Suppressor macrophage treated with lipopolysaccharide for 4 hours (primary cell): Measurements from ENCODE around the gene KPTN.

Experiments
- DNase-seq: peaks from one replicate; pipeline ENCODE4 v3.0.0-alpha.2; 2020

Gene KPTN

DNA sequence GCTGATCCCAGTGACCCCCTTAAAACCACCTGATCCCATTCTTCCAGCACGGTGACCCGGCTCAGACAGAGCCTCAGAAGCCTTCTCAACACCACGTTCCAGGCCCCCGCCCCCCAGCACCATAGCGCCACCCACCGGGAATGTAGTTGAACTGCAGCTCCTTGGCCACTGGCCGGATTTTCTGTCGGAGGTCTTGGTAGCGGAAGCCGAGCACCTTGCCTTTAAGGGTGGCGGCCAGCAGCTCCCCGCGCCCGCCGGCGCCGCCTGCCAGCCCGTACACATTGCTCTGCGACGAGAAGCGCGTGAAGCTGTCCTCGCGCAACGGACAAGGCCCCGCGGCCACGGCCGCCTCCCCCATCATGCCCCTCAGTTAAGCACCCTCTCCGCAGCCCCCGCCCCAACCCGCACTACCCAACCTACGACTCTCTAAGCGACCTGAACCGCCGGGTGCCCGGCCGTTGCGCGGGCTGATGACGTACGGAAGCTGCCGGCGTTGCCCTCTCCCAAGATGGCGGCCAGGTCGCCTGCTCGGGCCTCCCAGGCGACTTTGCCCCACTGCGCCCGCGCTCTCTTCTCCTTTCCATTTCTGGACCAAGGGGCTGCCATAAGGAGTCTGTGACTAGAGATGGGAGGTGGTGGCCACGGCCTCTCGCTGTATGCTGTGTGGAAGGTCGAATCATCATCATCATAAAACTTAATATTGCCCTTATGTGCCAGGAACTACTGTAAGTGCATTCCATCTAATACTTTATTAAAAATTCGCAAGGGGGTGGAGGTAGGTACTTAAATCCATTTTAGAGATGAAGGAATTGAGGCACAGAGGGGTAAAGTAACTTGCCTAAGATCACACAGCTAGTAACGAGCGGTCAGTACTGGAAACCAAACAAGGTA is at the start of gene KPTN:
Gene KPTN (minus strand): TSS at position 420 of the 891 bp plus-strand sequence. CDS start 59 bp downstream, at position 361.
- DNase-seq = peak; percentile 94

DNA sequence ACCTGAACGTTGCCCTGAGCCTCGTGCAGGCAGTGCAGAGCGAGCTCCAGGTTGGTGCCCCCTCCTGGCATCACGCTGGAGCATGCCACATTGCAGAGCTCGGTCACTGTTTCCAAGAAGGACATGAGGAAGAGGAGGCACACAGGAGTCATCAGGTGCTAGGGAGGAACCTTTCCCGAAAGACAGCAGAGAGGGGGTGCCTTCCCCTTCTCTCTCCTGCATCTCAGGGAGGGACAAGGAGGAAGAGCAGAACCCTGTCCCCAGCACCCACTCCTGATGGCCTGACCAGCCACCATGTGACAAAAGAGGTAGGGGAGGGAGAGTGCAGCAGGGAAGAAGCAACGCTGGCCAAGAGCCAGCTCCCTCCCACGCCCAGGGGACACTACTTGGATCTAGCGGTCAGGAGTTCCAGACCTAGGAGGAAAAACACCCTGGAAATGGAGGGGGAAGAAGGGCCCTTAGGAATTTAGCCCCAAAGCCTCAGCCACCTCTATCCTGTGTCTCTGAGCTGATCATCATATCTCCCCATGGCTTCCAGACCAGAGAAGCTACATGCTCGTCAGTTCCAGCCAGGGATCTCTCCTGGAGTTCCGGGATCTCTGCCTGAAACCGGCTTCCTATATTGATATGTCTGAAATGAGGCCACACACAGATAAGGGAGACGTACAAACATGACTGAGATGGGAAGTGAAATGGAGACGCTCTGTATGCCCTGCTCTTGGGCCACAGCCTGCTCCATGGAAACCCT is 47.8 kb upstream of the KPTN start:
- no peak for DNase-seq

DNA sequence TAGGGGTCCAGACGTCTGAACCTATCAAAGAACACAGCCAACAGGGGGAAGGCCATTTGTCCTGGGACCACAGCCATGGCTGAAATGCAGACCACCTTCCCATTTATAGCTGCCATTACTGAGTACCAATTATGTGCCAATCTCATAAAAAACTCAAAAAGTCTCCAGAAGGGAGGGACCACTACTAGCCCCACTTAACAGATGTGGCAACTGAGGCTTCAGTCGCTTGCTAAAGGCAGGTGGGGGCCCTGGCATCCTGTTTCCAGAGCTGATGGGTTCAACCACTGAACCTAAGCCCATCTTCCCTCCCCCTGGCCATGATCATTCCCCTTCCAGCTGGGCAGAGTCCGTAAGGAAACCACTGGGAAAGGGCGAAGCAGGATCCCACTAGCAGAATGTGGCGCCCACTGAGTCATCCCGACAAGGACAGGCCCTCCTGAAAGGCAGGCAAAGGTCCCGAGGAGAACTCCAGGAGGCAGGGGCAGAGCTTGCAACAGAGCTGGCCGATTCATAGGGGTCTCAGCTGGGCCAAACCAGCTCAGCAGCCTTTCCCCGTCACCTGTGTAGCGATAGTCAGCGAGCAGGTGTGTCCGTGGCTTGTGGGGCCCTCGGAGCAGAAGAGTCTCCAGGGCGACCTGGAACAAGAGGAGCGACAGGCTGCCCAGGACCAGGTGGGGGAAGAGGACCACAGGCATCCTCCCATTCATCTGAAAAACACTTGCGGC is 45.2 kb upstream of the KPTN start:
- DNase-seq = no peak

DNA sequence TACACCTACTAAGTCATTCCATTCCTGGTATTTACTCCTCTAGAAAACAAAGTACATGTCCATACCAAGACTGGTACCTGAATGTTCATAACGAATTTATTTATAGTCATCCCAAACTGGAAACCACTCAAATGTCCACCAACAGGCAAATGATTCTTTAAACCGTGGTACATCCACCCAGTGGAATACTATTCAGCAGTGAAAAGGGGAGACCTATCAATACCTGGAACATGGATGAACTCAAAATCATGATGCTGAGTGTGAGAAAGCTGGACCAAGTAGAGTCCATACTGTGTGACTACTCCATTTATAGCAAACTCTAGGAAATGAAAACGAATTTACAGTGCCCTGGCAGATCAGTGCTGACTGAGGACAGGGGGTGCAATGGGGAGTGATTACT is 42.8 kb upstream of the KPTN start:
- no peak for DNase-seq

DNA sequence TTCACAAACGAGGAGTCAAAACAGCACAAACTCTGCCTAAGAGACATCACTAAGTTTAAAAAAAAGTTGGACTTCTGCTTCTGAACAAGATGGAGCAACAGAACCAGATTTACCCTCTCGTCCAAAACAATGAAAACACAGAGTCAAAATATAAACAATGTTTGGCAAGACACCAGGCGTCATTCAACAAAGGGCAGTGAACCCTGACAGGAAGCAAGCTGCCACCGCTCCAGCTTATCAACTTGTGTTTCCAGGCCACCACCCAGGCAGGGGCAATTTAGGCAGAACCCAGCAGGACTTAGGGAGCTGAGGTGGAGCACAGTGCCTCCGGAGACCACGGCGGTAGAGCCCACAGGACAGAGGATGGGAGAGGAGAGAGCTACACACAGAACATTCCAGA is 39.5 kb upstream of the KPTN start:
- DNase-seq = no peak

DNA sequence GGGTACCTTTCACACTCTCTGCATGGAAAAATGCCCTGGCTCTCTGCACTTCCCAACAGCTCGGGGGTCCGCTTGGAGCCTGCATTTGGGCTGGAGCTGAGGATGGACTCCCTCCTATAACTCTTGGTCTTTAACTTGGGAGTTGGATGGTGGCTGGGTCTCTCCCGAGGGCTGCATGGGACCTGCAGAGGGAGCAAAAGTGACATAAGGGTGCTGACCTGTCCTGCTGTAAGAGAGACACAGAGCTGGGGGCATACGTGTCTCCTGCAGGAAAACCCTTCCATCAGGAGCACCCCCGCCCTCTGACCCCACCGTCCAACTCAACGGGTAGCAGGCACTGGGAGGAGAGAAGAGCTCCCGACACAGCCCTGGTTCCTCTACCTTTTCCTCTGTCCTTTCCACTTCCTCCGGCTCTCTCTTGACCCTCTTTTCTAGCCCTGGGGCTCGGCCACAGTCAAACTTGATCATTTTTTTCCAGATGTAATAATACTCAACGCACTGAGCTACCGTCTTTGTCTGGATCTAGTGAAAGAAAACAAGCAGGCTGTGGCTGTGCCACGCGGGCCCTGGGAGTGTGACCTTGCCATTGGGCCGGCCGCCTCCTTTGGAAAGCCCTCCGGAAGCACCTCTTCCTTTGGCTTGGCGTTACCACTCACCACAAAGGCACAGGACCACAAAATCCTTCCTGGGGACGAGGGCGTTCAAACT is 37.6 kb upstream of the KPTN start:
- DNase-seq = no peak

DNA sequence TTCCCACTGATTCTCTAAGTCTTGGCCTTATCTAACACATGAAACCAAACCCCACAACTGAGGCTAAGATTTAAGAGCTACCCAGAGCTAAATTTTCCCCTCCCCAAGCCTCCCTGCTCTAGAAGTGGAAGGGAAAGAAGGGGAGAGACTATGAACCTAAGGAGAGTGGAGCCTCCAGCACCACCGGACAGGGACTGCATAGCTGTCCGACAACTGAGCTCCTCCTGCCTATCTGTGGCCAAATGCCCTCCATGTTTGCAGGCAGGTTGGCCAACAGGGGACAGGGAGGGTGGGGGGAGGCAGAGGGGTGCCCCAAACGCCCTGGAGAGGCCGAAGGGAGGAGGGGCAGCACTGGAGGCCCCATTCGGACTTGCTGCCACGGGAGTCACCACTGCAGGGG is 36.8 kb upstream of the KPTN start:
- no peak for DNase-seq

DNA sequence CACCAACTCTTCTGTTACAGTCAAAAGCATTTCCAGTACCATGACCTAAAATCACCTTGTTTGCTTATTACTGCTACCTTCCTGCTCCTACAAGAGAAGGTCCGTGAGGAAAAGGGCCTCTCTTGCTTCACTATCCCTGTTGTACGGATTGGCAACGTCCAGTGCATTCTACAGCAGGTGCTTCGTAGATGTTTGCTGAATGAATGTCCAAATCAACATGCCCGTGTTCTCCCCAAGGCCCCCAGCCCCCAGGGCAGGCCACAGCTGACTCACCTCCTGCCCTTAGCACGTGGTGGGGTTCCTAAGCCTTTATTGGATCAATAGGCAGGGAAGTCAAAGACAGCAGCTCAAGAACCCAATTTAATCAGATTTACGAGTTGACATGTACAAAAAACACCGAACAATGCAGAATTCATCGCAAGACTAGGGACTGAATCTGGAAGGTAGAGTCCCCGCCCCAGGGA is 36.4 kb upstream of the KPTN start:
- DNase-seq = no peak

DNA sequence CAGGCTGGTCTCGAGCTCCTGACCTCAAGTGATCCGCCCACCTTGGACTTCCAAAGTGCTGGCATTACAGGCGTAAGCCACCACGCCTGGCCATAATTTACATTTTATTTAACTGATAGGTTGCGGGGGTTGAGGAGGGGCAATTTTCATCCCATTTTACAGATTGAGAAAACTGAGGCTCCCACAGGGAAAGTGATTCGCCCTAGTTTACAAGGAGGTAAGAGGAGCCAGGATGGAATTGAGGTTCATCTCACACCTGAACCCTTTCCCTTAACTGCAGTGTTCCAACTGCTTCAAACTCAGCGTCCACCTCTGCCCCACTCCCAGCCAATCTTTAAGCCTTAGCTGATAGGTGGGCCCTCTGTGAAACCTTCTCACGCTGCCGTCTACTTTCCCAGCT is 34.8 kb upstream of the KPTN start:
- no peak for DNase-seq

DNA sequence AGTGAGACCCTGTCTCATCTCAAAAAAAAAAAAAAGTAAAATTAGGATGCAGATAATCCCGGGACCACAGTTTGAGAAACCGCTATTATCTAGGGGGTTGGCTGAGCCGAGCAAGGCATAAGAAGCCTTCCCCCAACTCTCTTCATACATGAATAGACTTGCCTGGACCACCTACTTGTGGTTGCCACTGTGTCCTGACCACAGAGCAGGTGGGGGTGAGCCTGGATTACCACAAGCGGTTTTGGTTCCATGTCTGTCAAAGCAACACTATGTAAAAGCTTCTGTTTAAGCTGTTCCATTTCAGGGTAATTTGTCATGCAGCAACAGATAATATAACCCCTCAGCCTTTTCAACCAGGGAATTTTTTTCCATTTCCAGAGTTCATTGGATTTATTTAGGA is 34.1 kb upstream of the KPTN start:
- no peak for DNase-seq

DNA sequence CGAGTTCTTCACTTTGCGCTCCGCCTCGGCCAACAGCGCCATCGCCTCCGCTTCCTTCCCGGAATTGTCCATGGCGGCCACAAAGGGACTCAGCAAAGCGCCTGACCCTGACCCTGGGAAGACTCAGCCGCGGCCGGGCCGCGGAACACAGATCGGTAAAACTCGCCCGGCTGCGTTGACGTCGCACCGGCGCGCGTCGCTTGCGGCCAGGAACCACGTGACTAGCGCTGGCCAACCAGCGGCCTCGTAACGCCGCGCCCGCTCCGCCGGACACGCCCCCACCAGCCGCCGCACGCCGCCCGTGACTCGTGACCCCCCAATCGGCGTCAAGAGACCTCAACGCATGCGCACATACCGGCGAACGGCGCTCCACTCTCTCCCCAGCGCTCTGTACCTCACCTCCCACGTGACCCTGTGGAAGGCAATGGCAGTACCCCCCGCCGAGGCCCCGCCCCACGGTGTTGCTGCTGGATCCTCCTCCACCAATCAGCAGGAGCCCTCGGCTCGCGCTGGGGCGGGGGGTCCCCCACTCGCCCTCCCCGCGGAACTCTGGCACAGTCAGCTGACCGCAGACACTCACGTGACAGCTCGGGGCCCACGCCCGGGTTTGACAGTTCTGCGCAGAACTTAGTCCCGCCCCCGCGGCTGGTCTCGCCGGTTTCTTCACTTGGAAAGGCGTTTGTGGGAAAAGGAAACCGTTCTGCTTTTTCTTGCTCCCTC is 31.0 kb upstream of the KPTN start, which contains the start of gene NAPA:
Gene NAPA (minus strand): TSS at position 195 of the 720 bp plus-strand sequence. CDS start 123 bp downstream, at position 72.
- DNase-seq = peak; percentile 100

DNA sequence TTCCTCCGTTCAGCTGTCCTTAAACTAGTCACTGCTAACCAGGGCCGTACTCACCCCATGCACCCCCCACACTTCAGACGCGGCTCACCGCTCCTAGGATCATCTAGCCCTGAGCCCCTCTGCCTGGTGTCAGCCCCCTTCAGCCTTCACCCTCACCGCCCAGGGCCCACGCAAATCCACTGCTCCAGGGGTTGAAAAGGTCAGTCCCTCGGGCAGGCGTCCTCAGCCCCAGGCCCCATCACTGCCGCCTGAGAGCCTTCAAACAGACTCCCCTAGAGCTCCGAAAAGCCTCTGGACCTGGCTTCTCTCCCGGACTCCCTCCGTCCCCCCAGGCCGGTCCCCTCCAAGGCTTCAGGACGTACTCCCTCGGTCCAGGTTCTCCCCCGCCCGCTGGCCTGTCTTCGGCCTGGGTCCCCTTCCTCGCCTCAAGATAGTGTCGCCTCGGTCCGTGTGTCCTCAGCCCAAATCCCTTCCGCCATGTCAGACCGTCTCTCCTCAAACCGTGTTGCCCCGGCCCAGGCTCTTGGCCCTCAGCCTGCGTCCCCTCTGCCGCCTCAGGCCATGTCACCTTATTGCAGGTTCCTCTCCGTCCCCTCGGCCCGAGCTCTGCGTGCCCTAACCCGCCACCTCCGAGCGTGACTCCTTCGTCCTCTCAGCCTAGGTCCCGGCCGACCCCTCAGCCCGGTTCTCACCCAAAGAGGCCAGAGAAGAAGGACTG is 30.3 kb upstream of the KPTN start:
- peak; percentile 16 for DNase-seq

DNA sequence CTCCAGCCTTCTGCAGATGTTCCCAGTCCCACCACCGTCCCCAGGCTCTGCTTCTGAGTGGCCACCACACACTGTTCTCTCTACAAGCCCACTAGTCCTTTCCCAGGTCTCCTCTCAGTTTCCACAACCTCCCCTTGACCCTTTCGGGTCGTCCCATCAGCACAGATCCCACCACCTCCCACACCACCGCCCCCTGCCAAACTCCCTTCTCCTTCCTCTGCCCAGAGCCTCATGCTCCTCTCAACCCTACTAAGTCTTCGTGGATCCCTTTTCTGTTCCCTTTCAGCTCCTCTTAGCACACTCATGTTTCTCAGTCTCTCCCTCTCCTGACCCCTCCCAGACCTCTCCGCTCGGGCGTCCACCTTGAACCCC is 28.9 kb upstream of the KPTN start:
- DNase-seq = peak; percentile 14

DNA sequence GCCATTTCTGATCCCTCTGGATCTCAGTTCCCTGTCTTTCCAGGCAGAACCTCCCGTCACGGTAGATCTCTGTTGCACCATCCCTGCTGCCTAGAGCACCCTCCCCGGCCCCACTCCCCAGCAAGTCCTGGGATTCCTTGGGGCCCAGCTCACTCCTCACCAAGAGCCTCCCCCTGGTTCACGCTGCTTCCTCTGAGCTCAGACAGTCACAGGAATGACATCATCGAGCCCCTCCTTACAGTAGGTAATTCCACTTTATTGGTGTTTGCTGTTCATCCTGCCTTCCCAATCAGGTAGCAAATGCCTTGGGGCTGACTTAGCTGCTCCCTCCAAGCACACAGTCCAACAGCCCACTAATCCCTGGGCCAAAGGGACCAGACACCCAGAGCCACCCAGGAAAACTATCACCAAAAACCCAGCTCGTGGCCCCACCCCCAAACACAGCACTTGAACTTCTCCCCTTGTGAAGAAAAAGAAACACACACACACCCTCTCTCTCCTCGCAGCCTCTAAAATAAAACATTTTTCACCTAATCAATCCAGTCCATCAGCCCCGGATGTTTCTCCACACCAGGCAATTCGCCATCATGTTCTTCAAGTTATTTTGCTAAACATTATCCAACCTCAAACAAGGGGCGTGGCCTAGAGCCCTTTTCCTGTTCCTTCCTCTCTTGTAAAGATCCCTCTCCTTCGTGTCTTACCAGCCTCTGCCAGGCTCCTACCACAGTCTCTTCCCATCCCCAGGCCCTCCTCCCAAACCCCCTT is 28.3 kb upstream of the KPTN start:
- DNase-seq = peak; percentile 46

DNA sequence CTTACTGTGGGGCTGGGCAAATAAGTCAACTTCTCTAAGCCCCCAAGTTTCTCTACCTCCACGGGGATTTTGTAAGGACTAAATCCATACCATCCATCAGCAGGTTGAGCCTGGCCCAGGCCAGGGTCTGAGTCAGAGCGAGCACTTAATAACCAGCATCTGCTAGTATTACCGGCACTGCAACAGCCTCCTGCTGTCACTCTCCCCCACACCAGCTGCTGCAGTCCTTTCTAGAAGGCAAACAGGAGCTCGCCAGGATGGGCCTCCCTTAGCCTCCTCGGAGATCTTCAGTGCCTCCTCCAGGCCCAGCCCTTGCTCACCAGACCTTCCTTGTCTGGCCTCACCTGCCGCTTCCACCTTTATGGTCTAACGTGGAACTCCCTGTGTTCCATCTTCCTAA is 27.7 kb upstream of the KPTN start:
- DNase-seq = no peak

DNA sequence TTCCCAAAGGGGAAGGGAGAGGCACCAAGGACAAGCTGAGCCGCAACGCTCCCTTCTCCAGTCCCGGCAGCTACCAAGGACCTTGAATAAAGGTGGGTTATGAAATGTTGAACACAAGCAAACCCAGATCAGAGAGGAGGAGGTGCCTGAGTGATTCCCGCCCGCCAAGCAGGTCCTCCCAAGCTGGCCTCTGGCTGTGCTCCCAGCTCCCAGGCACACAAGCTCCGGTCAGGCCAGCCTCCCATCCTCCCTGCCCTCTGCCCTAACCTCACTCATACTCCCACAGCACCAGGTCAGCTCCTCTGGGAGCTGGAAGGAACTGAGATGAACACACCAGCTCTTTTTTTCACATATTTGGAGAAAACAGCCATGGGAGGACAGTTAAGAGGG is 27.1 kb upstream of the KPTN start:
- no peak for DNase-seq

DNA sequence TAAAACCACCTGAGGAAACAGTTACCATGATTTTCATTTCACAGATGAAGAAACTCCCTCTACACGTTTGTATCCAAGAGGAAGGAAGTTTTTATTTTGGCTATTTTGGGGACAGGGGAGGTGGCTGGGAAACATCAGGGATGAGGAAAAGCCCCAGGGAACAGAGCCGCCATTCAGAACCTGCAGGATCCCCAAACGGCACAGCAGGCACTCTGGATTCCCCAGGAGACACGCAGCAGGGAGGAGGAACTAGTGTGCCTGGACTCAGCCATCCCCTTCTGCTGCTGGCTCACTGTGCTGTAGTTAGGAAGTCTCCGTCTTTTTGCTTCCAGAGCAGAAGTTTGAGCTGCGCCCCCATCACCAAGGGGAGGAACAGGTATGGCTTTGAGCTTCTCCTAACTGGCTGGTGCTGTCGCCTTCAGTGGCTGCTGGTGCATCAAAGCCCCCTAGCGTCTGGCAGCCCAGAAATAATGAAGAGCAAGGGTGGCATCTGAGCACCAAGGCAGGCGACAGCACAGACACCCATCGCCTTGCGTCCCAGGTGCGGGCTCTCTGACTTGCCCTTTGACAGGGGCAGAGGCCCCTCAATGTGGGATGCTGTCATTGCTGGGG is 26.6 kb upstream of the KPTN start:
- no peak for DNase-seq

DNA sequence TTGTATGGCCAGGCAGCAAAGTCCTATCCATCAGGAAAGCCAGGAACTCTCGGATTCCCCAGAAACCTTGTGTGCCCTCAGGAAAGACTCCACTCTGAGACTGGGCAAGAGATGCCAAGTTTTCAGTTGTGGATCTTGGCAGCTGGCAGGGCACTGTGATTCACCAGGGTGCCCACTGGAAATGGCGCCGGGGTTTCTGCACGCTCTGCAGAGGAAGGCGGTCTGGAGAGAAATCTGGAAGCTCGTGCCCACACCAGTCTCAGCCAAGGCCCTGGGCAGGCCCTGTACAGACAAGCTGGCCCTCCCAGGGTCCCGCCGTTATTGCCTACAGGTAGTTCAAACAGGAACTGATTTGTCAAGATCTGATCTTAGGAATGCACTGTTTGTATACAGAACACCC is 26.0 kb upstream of the KPTN start:
- no peak for DNase-seq

DNA sequence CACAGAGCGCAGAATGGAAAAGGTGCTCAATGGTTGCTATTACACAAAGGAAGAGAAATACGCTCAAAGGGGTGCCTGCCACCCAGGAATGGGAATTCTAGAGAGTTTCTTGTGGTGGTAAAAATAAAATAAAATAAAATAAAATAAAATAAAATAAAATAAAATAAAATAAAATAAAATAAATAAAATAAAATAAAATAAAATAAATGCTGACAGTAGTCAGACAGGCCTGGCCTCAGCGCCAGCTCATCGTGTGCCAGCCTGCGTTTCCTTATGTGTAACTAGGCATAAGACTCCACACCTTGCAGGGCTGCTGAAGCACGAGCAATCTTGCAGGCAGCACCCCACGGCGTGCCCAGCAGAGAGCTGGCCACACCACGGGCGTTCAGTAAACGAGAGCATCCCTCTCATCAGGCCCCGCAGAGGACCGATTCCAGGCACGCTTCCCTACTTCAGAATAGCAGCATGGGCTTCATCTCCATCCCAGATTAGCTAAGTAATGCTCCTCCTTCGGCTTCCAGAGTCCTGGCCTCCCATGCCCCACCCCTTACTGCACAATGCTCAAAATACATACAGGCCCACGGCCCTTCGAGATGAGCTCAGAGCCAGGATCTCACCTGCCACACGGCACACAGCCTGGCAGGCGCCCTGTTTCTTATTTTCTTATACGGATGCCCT is 25.3 kb upstream of the KPTN start:
- DNase-seq = no peak
